ENCODE measurements around the gene VEPH1.

VEPH1 gene

DNA sequence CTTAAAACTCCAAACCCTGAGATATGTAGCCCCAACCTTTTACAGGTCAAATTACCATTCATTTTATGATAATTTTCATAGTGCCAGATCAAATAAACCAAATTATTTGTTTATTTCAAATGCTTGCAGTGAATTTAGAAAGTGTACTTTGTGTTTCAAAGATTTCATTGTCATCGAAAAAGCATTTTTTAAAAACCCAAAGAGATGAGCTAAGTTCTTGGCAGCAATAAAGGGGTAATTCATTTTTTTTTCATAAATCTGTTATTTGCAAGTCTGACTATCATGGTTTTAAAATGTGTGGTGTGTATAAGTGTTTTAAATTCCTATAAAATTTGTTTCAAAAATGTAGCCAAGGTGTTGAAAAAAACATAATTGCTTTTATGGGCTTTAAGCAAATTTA, 49.4 kb downstream of the VEPH1 start:
- H3K4me3 ChIP-seq (ENCODE audit: low read depth, low read length) = no peak overlapping the region
- DNase-seq (ENCODE audit: low read depth) = no peak
- TF ChIP-seq, protein P1, sequence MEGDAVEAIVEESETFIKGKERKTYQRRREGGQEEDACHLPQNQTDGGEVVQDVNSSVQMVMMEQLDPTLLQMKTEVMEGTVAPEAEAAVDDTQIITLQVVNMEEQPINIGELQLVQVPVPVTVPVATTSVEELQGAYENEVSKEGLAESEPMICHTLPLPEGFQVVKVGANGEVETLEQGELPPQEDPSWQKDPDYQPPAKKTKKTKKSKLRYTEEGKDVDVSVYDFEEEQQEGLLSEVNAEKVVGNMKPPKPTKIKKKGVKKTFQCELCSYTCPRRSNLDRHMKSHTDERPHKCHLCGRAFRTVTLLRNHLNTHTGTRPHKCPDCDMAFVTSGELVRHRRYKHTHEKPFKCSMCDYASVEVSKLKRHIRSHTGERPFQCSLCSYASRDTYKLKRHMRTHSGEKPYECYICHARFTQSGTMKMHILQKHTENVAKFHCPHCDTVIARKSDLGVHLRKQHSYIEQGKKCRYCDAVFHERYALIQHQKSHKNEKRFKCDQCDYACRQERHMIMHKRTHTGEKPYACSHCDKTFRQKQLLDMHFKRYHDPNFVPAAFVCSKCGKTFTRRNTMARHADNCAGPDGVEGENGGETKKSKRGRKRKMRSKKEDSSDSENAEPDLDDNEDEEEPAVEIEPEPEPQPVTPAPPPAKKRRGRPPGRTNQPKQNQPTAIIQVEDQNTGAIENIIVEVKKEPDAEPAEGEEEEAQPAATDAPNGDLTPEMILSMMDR (IDR thresholded peaks at IDR 0.05; ENCODE audit: control insufficient read depth, extremely low read depth, insufficient read depth) = no peak

DNA sequence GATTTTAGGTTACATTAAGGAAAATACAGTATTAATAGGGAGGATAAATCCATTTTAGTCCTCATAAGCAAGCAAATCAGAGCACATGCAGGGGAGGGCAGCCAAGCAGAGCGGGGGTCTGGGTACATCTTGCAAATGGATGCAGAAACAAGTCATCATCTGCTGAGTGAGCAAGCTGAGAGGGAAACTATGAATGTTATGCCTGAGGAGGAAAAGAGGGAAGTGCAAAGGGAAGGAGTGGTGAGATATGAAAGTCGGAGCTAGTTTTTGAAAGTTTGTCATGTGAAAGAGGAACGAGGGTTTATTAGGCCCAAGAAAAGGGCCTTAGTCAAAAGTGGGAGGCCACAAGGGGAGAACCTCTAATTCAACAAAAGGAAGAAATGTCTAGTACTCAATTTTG, 51.1 kb downstream of the VEPH1 start:
- DNase-seq (ENCODE audit: low read depth) = no peak

GRCh38 chr3:157447026-157447694, 56.1 kb downstream of the VEPH1 start:
- H3K4me3 ChIP-seq (ENCODE audit: low read depth, low read length) = no peak overlapping the region
- TF ChIP-seq, protein P1 (IDR thresholded peaks at IDR 0.05; ENCODE audit: control insufficient read depth, extremely low read depth, insufficient read depth) = peak; percentile 84
- peak; percentile 33 for DNase-seq (ENCODE audit: low read depth)

More for the DNA sequence above, 51.1 kb downstream of the VEPH1 start:
- no peak overlapping the region for H3K4me3 ChIP-seq (ENCODE audit: low read depth, low read length)
- TF ChIP-seq, protein P1 (IDR thresholded peaks at IDR 0.05; ENCODE audit: control insufficient read depth, extremely low read depth, insufficient read depth) = no peak

DNA sequence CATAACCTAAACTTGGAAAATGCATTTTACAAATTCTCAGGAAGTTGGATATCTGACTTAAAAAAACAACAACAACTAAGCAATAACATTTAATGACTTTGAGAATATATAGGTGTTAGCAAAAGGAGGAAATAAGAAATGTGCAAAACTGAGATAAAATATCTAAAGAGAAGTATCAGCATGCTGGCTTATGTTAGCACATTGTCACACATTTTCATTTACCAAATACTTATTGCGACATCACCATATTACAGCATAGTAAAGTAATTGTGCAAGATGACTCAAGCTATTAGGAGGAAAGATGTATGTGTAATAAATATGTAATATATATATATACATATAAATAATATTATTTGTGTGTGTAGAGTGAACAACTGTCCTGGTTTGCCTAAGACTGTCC, 57.4 kb downstream of the VEPH1 start:
- TF ChIP-seq, protein P1 (IDR thresholded peaks at IDR 0.05; ENCODE audit: control insufficient read depth, extremely low read depth, insufficient read depth) = no peak
- DNase-seq (ENCODE audit: low read depth) = no peak
- H3K4me3 ChIP-seq (ENCODE audit: low read depth, low read length) = no peak overlapping the region

GRCh38 chr3:157444797-157445184, 58.4 kb downstream of the VEPH1 start:
- DNase-seq (ENCODE audit: low read depth) = no peak
- no peak overlapping the region for H3K4me3 ChIP-seq (ENCODE audit: low read depth, low read length)
- TF ChIP-seq, protein P1 (IDR thresholded peaks at IDR 0.05; ENCODE audit: control insufficient read depth, extremely low read depth, insufficient read depth) = no peak

DNA sequence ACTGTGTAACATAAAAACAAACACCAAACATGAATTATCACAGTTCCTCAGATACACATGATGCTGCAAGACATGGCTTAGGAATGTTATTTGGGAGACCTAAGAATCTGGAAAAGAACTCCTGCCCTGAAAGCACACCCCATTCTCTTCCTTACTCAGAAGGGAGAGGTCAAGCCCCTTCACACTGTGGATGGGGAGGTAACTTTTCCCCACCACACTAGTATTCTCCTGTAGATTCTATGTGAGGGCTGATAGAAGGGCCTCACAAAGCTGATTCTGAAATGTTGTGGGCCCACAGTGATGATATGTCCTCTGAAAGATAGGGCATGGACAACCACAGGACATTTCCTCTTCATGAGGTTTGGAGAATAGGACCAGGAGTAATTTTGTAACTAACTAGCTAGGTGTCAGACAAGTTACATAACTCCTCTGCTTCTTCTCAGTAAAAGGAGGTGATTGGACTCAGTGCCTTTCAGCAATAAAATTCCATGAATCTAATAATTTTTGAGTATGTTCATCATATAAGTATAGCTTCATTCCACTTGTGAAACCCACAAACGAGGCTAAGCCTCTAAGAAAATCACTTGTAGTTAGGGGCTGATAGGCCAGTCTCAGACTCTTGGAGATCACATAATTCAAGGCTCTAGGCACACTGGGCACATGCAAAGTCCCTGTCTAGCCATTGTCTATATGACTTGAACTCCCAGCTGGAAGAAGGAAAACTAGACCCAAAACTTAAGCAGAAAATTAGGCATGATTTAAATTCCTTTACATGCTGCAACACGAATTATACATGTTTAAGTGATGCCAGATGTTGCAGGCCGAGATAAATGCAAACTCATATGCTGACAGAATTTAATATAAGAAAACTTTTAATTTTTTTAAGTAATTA, 59.1 kb downstream of the VEPH1 start:
- TF ChIP-seq, protein P1 (IDR thresholded peaks at IDR 0.05; ENCODE audit: control insufficient read depth, extremely low read depth, insufficient read depth) = no peak
- no peak overlapping the region for H3K4me3 ChIP-seq (ENCODE audit: low read depth, low read length)
- DNase-seq (ENCODE audit: low read depth) = no peak
